ENCODE results near the gene DNAH10. TPM values are rescaled to one million over a fixed set of nuclear protein-coding genes. Genes with fewer than 3 reads are reported as not detected.

The DNAH10 gene
- total RNA-seq, 2 experiments from 2014 or later, result 0.11 to 0.19 TPM

DNA sequence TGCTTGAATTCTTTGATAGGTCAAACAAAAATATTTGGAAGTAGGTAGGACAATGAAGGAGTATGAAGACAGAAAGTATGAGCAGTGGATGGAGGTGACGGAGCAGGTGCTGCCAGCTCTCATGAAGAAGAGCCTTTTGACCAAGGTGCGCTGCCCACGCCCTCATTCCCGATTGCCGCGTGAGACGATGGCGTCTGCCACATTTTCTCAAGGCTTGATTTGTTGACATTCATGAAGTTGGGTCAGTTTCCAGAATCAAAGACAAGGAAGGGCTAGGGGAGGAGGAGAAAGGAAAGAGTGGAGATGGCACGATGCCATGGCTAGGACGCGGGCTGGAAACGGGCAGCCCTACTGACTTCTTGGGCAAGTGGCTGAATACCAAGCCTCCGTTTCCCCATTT, 37.1 kb downstream of the DNAH10 start:
- H3K4me3 ChIP-seq (ENCODE audit: low read depth, low read length, poor library complexity, severe bottlenecking), result no peak overlapping the region
- ChIA-PET CTCF (ENCODE audit: unreplicated experiment) (no interaction called here), POLR2A (no interaction called here)
- no peaks in the 10 kb centered on the region for H3K79me2 ChIP-seq (ENCODE audit: insufficient read depth, low read depth, low read length)
- H3K9me3 ChIP-seq (ENCODE audit: low read length), result no peaks in the 10 kb centered on the region
- H2AFZ ChIP-seq (ENCODE audit: low read length), result no peak overlapping the region
- intact Hi-C loops (cut with micrococcal nuclease; ENCODE audit: unreplicated experiment), result no loop called here
- no peaks in the 10 kb centered on the region for H3K36me3 ChIP-seq (ENCODE audit: insufficient read depth, low read length)
- no peak for TF ChIP-seq EZH2phosphoT487 (IDR thresholded peaks at IDR 0.05; ENCODE audit: borderline replicate concordance, low read depth, low read length)
- TF ChIP-seq, protein P1, sequence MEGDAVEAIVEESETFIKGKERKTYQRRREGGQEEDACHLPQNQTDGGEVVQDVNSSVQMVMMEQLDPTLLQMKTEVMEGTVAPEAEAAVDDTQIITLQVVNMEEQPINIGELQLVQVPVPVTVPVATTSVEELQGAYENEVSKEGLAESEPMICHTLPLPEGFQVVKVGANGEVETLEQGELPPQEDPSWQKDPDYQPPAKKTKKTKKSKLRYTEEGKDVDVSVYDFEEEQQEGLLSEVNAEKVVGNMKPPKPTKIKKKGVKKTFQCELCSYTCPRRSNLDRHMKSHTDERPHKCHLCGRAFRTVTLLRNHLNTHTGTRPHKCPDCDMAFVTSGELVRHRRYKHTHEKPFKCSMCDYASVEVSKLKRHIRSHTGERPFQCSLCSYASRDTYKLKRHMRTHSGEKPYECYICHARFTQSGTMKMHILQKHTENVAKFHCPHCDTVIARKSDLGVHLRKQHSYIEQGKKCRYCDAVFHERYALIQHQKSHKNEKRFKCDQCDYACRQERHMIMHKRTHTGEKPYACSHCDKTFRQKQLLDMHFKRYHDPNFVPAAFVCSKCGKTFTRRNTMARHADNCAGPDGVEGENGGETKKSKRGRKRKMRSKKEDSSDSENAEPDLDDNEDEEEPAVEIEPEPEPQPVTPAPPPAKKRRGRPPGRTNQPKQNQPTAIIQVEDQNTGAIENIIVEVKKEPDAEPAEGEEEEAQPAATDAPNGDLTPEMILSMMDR (conservative IDR thresholded peaks at IDR 0.05; ENCODE audit: low read length), result no peak
- H3K9me2 ChIP-seq (ENCODE audit: insufficient read depth, low read length), result no peaks in the 10 kb centered on the region
- H4K20me1 ChIP-seq (ENCODE audit: insufficient read depth, low read length), result no peaks in the 10 kb centered on the region; the same call in 1 of the 2 replicates
- H3K27ac ChIP-seq (ENCODE audit: low read depth, low read length, poor library complexity, severe bottlenecking), result no peak overlapping the region
- no peak overlapping the region for H3K4me2 ChIP-seq (ENCODE audit: low read length)
- no TSS peak for BruUV-seq (replicated peaks)
- no peak for DNase-seq (ENCODE audit: low spot score)
- no peaks in the 10 kb centered on the region for H3K4me1 ChIP-seq (ENCODE audit: insufficient read depth, low read length, poor library complexity, severe bottlenecking)

DNA sequence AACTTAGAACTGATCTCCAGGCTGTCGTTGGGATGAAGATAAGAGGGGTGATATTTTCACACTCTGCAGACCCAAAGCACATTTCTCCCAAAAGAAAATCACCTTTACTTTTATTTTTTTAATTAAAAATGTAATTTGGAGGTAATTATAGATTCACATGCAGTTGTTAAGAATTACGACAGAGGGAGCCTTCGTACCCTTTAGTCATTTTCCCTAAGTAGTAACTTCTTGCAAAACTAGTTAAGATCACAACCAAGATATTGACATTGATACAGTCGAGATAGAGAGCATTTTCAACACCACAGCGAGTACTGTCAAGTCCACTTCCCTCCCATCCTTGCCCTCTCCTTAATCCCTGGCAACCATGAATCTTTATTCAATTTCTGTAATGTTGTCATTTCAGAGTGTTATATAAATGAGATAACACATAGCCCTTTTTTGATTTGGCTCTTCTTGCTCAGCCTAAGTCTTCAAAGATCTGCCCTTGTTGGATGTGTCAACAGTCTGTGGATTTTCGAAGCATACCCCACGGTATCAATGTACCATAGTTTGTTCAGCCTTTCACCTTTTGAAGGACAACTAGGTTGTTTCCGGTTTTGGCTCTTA, 39.6 kb downstream of the DNAH10 start:
- Histone ChIP-seq H3K4me1 (ENCODE audit: insufficient read depth, low read length, poor library complexity, severe bottlenecking) (no peaks in the 10 kb centered on the region), H3K79me2 (ENCODE audit: insufficient read depth, low read depth, low read length) (no peaks in the 10 kb centered on the region), H3K4me2 (ENCODE audit: low read length) (no peak overlapping the region), H3K4me3 (ENCODE audit: low read depth, low read length, poor library complexity, severe bottlenecking) (no peak overlapping the region), H4K20me1 (ENCODE audit: insufficient read depth, low read length) (no peaks in the 10 kb centered on the region; the same call in 1 of the 2 replicates), H3K9me3 (ENCODE audit: low read length) (no peaks in the 10 kb centered on the region), H2AFZ (ENCODE audit: low read length) (no peak overlapping the region), H3K9me2 (ENCODE audit: insufficient read depth, low read length) (no peaks in the 10 kb centered on the region), H3K36me3 (ENCODE audit: insufficient read depth, low read length) (no peaks in the 10 kb centered on the region), H3K27ac (ENCODE audit: low read depth, low read length, poor library complexity, severe bottlenecking) (no peak overlapping the region)
- TF ChIP-seq, protein P1 (conservative IDR thresholded peaks at IDR 0.05; ENCODE audit: low read length), result peak; percentile 80
- TF ChIP-seq EZH2phosphoT487 (IDR thresholded peaks at IDR 0.05; ENCODE audit: borderline replicate concordance, low read depth, low read length), result no peak
- intact Hi-C loops (cut with micrococcal nuclease; ENCODE audit: unreplicated experiment), result loop anchor here (5.0 kb wide), 2 partner anchors 181 to 231 kb away; no protein-coding TSS in a partner anchor
- BruUV-seq (replicated peaks), result no TSS peak
- peak; percentile 28 for DNase-seq (ENCODE audit: low spot score)
- ChIA-PET CTCF (ENCODE audit: unreplicated experiment) (no interaction called here), POLR2A (no interaction called here)

DNA sequence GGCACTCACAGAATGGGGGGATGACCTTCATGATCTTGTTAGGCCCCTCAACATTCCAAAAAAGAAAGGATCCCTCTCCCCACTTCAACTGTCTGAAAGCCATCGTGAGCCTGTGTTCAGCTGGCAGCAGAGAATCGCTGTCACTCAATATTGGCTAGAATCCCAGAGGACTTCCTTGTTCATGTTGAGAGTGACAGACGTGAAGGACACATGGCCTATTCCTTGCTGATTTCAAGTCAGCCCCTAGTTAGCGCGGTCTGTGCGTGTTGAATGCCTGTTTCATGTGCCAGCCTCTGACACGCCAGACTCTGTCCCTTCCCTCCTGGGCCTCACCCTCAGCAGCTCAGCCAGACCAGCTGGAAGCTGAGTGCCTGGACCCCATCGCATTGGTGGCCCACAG, 43.1 kb downstream of the DNAH10 start:
- Histone ChIP-seq H3K4me2 (ENCODE audit: low read length) (no peak overlapping the region), H4K20me1 (ENCODE audit: insufficient read depth, low read length) (no peaks in the 10 kb centered on the region; the same call in 1 of the 2 replicates), H3K79me2 (ENCODE audit: insufficient read depth, low read depth, low read length) (no peaks in the 10 kb centered on the region), H3K9me3 (ENCODE audit: low read length) (no peaks in the 10 kb centered on the region), H2AFZ (ENCODE audit: low read length) (no peak overlapping the region), H3K9me2 (ENCODE audit: insufficient read depth, low read length) (no peaks in the 10 kb centered on the region), H3K4me3 (ENCODE audit: low read depth, low read length, poor library complexity, severe bottlenecking) (no peak overlapping the region), H3K36me3 (ENCODE audit: insufficient read depth, low read length) (no peaks in the 10 kb centered on the region), H3K27ac (ENCODE audit: low read depth, low read length, poor library complexity, severe bottlenecking) (no peak overlapping the region), H3K4me1 (ENCODE audit: insufficient read depth, low read length, poor library complexity, severe bottlenecking) (no peaks in the 10 kb centered on the region)
- intact Hi-C loops (cut with micrococcal nuclease; ENCODE audit: unreplicated experiment), result no loop called here
- TF ChIP-seq EZH2phosphoT487 (IDR thresholded peaks at IDR 0.05; ENCODE audit: borderline replicate concordance, low read depth, low read length), result no peak
- TF ChIP-seq, protein P1 (conservative IDR thresholded peaks at IDR 0.05; ENCODE audit: low read length), result no peak
- BruUV-seq (replicated peaks), result no TSS peak
- POLR2A ChIA-PET, result interaction anchor here (0.6 kb wide), 1 partner anchor 32 kb away, joined by 3 read pairs; no protein-coding TSS in a partner anchor
- CTCF ChIA-PET (ENCODE audit: unreplicated experiment), result no interaction called here
- no peak for DNase-seq (ENCODE audit: low spot score)
